Globus pallidus (tissue), 1 donor: ENCODE results near the gene CEP70.
A peak's percentile ranks its signal among the peaks of the same experiment; 100 is the strongest.
"Not testable (repeated sequence)": the region's sequence is repeated elsewhere in the genome, so short reads cannot be mapped to it uniquely, and the experiment has no call there.

Experiments used
- DNase-seq: peaks from one replicate; pipeline ENCODE4 v3.0.0-alpha.2; 2015; ENCODE audit warnings: low spot score

CEP70 gene

DNA sequence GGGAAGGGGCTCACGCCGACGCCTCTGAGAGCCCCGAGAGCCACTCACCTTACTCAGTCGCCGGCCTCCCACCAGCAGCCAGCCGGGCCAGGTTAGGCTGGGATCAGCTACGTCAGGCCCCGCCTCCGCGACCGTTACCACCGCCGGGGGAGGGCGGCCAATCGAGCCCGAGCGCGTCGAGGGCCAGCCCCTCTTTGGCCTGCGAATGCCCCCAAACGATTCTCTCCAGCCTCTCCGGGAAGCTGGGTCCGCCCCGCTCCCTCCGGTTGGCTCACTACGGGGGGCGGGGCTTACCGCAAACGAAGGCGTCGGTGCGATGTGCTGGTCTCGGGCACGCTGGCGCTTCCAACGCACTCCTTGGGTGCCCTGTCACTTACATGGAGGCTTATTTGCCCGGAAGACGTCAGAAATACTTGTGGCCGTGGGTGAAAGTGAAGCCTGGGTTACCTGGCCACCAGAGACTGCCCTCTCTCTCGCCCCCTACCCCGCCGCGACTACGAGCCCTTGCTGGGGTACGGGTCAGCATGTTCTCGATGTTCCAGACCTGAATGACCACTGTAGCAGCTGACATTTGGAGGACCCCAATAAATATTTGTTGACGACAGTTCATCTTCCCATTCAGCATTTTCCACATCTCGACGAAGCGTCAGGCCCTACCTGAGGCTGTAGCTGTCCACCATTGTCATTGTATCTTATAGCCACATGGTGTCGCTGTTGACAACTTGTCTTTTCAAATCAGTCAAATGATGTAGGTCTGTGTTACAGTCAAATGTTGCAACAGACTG lies at the start of gene CEP70:
TSS of gene CEP70 (minus strand) at position 111 of the 785 bp plus-strand sequence. CDS start 21,333 bp downstream, outside the sequence.
- DNase-seq: peak; percentile 91

- no peak for DNase-seq
These were observed 48.8 kb upstream of the CEP70 start for GRCh38 chr3:138642927-138643253.

GRCh38 chr3:138642226-138642926 lies 48.3 kb upstream of the CEP70 start:
- DNase-seq: no peak

DNA sequence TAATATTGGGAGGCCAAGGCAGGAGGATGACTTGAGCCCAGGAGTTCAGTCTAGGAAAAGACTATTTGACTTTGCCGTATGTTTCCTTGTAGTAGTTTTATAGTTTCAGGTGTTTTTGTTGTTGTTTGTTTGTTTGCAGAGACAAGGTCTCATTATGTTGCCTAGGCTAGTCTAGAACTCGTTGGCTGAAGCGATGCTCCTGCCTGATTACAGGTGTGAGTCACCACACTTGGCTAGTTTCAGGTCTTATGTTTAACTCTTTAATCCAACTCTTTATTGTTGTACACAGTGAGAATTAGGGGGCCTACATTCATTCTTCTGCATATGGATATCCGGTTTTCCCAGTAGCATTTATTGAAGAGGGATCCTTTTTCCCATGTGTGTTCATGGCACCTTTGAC lies 46.5 kb upstream of the CEP70 start:
- DNase-seq: no peak

GRCh38 chr3:138638641-138639040 lies 44.6 kb upstream of the CEP70 start:
- DNase-seq: no peak

DNA sequence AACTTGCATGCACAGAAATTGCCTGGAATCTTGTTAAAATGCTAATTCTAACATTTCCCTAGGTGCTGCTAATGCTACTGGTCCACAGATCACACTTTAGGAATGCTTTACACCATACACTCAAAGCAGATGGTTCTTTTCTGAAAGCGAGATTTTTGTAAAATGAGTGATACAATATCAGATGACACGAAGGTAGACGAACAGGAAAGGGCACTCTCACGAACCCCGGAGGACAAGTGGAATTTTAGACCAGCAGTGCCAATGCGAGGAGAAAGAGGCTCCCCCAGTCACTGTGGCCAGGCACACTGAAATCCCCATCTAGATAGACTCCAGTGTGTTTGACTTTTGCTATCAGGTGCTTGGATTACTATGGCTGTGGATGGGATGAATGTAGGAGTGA lies 35.5 kb upstream of the CEP70 start:
- no peak for DNase-seq

- DNase-seq: no peak
These were observed 31.8 kb upstream of the CEP70 start for GRCh38 chr3:138625707-138626365.

- no peak for DNase-seq
These were observed 30.5 kb upstream of the CEP70 start for GRCh38 chr3:138624518-138624917.

DNA sequence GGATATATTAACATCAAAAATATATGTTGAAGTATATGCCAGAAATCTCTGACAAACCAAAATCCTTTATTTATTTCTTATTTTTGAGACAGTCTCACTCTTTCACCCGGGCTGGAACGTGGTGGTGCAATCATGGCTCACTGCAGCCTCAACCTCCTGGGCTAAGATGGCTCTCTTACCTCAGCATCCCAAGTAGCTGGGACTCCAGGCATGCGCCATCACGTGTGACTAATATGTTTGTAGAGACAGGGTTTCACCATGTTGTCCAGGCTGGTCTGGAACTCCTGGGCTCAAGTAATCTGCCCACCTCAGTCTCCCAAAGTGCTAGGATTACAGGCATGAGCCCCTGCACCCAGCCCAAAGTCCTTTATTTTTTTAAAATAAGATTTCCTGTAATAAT lies 26.4 kb upstream of the CEP70 start:
- no peak for DNase-seq

GRCh38 chr3:138615462-138615861 lies 21.4 kb upstream of the CEP70 start:
- no peak for DNase-seq

DNA sequence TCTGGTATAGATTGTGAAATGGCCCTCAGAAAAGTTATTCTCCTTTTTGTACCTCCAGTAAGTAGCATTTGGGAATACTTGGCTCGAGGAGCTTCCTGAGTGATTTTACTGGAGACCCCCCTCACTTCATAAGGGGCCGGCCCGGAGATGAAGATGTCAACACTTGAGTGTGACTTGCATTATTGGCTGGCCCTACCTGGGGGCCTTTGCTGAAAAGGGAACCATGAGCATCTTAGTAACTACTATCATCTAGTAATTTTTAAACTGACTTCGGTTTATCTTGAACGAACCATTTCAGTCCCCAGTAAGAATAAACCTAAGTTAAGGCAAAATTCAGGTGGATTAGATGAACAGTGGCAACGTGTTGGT lies 15.8 kb upstream of the CEP70 start:
- DNase-seq: no peak

DNA sequence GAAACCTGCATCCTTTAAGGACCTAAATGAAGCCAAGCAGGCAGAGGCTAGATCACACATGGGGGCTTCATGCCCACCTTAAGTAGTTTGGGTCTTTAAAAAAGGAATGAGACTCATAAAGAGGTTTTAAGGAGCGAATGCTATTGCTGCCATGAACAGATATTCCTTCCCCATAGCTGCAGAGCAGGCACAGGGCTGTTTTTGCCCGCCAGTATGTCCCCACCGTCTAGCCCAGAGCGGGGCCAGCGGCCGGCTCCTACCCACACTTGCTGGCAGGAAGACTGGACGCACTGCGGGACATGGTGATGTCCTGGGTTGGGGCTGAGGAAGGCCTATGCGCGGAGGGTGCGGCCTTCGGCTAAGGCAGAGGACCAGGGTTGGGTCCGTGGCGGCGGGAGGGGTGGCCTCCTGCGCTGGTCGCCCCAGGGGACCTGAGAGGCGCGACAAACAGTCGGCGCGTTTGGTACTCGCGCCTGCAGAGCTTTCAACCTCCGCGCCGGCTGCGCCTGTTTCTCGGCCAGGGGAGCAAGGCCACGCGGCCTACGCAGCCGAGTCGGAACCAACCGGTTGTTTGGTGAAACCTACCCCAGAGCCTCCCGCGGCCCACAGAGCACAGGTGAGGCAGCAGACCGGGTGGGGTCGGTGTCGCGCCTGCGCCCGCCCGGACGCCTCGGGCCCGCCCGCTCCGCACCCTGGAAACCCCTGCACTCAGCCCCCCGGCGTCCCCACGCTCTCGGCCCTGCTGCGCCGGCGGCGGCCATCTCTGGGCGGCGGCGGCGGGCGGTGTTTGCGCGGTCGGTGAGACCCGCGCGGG lies 14.5 kb upstream of the CEP70 start, which contains the start of gene FAIM:
TSS of gene FAIM (plus strand) at position 450 of the 814 bp plus-strand sequence. CDS start 10,956 bp downstream, outside the sequence.
- DNase-seq: peak; percentile 64

GRCh38 chr3:138604106-138604595 lies 10.1 kb upstream of the CEP70 start:
- DNase-seq: not testable (repeated sequence)

GRCh38 chr3:138601661-138602060 lies 7.6 kb upstream of the CEP70 start:
- DNase-seq: not testable (repeated sequence)

DNA sequence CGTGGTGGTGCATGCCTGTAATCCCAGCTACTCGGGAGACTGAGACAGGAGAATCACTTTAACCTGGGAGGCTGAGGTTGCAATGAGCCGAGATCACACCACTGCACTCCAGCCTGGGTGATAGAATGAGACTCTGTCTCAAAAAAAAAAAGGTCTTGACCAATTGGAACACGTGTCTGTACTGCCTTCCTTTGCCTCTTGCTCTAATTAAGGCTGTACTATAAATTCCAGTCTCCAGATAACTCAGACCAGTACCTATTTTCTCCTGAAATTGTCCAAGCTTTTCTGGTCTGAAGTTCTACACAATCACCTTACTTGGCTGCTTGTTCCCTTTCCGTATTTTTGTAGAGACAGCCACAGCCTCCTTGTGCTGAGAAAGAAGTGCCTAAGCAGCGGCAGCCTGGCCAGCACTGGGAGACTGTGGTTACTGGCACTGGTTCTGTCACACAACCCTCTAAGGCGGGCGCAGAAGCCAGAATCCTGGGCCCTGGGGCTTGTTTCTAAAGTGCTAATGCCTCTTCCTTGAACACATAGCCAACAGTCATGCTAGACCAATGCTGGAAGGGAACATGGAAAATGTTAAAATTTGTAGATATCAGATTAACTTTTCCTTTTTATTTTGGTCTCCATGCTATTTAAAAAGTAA lies 6.2 kb upstream of the CEP70 start:
- DNase-seq: no peak

- no peak for DNase-seq
These were observed 4.5 kb upstream of the CEP70 start for GRCh38 chr3:138598534-138598933.

DNA sequence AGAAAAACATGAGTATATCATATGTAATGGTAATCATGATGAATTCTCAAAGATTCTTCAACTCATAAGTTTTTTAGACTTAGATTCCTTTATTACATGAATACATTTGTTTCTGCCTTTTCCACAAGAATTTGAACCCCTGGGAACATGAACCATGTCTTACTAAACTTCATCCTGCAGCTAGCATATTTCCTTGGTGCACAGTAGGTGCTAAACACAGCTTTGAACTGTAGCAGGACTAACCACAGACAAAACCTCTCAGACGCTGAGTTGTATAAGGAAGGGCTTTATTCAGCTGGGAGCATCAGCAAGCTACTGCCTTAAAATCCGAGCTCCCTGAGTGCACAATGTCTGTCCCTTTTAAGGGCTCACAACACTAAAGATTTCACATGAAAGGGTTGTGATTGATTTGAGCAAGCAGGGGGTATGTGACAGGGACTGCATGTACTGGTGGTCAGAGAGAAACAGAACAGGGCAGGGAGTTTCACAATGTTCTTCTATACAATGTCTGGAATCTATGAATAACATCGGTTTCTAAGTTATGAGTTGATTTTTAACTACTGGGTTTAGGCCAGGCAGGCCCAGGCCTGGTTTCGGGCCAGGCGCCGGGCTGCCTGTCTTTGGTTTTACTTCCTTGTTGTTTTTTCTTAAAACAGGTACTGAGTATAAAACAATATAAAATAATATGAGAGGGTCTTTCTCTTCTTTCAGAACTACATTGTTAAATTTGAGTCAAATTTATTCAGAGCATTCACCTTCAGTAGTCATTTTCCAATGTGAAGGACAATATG lies 3.3 kb upstream of the CEP70 start:
- DNase-seq: not testable (repeated sequence)

DNA sequence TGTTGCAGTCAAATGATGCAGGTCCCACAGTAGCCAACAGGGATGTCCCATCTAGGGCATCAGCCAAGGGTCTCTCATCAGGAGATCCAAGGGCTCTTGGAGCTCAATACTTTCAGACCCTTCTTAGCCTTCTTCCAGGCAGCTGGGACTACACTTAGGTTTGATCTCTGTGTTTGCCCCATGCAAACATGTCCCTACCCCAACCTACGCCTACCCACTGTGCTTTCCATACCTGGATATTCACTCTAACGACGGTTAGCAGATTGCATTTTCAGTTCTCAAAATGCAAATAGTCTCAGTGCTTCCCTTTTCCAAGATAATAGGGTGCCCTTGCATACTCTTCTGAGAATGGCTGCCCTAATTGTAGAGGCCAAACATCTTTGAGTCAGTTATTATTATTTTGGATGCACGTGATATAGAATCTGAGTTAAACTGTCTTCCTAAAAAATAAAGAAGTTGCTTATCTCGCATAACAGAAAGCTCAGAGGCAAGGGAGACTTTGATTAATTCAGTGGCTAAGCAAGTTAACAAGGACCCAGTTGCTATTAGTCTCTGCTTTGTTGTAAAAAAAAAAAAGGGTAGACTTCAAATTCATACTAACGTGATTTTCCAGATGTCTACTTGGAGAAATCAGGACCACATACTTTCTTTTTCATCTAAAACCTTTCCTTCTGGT lies 1.0 kb upstream of the CEP70 start:
- no peak for DNase-seq

GRCh38 chr3:138593488-138594149 lies 441 bp downstream of the CEP70 start:
- DNase-seq: no peak
